GM18868 (cell line): ENCODE measurements around the gene BRD8.
"Not testable (repeated sequence)": the region's sequence is repeated elsewhere in the genome, so short reads cannot be mapped to it uniquely, and the experiment has no call there.

Experiments used
- ATAC-seq: cut with Tn5 transposase; IDR thresholded peaks from one replicate; pipeline ENCODE4 v1.9.1; 2021; ENCODE audit warnings: mild to moderate bottlenecking, moderate library complexity; ENCODE audit not compliant: unreplicated experiment

Gene BRD8

DNA sequence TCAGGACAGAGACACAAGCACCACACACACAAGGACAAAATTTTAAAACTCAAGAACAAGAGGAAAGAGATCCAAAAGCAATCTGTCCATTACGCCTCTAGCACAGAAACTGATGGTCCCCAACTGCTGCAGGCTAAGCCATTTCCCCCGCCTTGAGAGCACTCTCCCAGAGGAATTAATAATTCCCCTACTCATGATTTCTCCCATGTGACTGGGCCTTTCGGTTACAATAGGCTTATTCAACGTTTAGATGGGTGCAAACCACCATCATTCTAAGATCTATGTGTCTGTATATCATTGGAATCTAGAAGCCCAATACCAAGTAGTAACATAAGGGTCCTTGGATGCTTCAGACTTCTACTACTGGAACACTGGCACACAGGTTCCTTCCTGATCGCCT lies 18.8 kb downstream of the BRD8 start:
- ATAC-seq, result no peak

- no peak for ATAC-seq
Measured at GRCh38 chr5:138157626-138158025, 20.8 kb downstream of the BRD8 start.

GRCh38 chr5:138155977-138156376 lies 22.5 kb downstream of the BRD8 start:
- ATAC-seq, result not testable (repeated sequence)

- ATAC-seq, result no peak
Measured at GRCh38 chr5:138149530-138149929, 28.9 kb downstream of the BRD8 start.

DNA sequence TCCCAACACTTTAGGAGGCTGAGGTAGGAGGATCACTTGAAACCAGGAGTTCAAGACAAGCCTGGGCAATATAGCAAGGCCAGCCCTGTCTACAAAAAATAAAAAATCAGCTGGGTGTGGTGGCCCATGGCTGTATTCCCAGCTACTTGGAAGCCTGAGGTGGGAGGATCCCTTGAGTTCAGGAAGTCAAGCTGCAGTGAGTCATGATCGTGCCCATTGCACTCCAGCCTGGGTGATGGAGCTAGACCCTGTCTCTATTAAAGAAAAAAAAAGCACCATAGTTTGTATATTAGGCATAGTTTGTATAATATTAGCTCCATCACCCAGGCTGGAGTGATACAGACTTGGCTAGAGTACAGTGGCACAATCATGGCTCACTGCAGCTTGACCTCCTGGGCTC lies 29.6 kb downstream of the BRD8 start:
- ATAC-seq, result no peak

GRCh38 chr5:138143578-138143977 lies 34.9 kb downstream of the BRD8 start:
- not testable (repeated sequence) for ATAC-seq

DNA sequence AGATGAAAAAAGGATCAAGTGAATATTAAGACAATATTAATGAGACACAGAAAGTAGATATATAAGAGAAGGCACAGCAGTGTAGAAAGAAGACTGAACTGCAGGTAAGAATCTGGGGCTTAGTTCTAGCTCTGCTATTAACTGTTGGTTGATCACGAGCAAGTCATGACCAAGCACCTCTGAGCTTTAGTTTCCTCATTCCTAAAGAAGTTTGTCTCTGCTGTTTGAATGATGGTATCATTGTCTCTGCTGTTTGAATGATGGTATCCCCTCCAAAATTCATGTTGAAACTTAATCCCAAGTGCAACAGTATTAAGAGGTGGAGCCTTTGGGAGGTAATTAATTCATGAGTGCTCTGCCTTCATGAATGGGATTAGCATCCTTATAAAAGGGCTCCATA lies 36.7 kb downstream of the BRD8 start:
- ATAC-seq, result no peak

GRCh38 chr5:138140268-138140667 lies 38.2 kb downstream of the BRD8 start:
- no peak for ATAC-seq

- no peak for ATAC-seq
Measured at GRCh38 chr5:138139781-138140090, 38.7 kb downstream of the BRD8 start.

- ATAC-seq, result peak; percentile 83
Measured at GRCh38 chr5:138138949-138139780, 39.3 kb downstream of the BRD8 start, which contains the start of gene NME5. TSS of gene NME5 (minus strand) at chr5:138139428. CDS start at chr5:138138780, 648 bp downstream.

DNA sequence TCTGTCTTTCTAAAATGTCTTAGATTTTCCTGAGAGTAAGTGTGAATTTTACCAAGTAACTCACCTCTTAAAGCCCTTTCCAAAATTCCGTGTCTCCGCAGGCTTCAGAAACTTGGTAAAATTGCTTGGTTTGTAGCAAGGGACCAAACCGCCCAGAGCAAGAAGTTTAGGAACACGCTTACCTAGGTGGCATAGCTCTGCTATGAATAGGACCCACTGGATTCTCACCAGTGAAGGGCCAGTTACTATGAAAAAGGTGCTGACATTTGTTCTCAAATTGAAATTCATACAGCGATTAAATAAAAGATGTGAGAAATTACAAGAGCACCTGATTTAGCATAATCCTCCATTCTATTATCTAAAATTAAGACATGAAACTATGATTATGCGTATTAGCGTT lies 45.9 kb downstream of the BRD8 start:
- ATAC-seq, result no peak

GRCh38 chr5:138129347-138129746 lies 49.1 kb downstream of the BRD8 start:
- ATAC-seq, result no peak

- no peak for ATAC-seq
Measured at GRCh38 chr5:138128334-138128733, 50.1 kb downstream of the BRD8 start.

DNA sequence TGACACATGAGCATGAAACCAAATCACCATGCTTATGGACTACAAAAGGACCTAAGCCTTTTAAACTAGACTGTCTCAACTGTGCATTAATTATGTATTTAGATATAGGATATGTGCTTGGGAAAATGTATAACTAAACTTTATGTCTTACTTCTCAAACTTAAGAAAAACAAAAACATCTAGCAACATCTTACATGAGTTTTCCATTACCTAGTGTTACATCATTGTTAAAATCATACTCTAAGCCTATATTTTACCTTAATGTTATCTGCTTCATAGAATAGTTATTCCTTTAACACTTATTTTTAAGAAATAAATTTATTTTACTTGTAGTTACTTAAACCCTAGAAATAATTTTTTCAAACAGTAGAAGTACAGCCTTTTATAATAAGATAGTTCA lies 63.2 kb downstream of the BRD8 start:
- ATAC-seq, result no peak

GRCh38 chr5:138111937-138112336 lies 66.5 kb downstream of the BRD8 start:
- no peak for ATAC-seq

- no peak for ATAC-seq
Measured at GRCh38 chr5:138111181-138111580, 67.2 kb downstream of the BRD8 start.

GRCh38 chr5:138110266-138110963 lies 68.0 kb downstream of the BRD8 start:
- no peak for ATAC-seq

DNA sequence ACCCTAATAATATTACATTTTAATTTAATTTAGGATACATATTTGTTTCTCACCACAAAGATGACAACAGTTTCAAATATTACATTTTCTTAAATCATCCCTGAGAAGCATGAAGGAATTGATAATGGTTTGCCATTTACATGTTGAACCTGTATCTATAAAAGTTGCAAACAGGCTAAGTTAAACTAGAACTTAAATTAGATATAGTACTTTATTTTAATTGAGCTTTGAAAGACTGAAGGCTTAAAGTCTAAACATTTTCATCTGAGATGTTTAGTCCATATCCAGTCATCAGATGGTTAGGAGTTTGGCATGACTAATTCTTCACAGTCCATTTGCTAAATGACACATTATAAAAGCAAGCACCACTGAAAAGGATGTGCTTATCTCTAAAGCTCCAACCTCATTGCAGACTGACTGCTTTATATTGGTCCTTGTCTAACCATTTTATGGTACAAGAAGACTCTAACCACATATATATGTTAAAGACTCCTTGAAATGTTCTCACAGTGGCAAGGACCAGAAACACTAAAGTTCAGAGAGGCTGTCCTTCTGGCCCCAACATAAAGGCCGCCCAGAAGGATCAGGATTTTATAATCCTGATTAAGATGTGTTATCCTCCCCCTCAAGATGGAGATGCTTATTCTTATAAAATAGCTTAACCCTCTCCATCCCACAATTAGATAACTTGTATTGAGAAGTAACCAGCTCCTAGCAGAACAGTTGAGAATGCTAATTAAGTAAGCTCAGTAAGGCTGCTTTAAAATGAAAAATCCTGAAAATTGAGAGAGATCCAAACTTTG lies 68.8 kb downstream of the BRD8 start:
- no peak for ATAC-seq

GRCh38 chr5:138107213-138107612 lies 71.2 kb downstream of the BRD8 start:
- no peak for ATAC-seq

DNA sequence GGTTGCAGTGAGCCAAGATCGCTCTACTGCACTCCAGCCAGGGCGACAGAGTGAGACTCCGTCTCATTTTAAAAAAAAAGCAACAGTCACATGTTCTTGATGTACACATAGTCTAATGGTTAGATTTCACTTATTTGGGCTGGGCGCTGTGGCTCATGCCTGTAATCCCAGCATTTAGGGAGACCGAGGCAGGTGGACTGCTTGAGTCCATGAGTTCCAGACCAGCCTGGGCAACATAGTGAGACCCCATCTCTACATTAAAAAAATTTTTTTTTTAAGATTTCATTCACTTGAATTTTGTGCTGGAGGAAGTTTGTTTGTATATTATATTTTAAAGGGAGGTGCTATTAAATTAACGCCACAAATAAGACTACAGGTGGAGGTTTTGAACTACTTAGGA lies 72.7 kb downstream of the BRD8 start:
- no peak for ATAC-seq

GRCh38 chr5:138103319-138103637 lies 75.2 kb downstream of the BRD8 start:
- peak; percentile 10 for ATAC-seq
